ENCODE results near the gene AZI2.

DNA sequence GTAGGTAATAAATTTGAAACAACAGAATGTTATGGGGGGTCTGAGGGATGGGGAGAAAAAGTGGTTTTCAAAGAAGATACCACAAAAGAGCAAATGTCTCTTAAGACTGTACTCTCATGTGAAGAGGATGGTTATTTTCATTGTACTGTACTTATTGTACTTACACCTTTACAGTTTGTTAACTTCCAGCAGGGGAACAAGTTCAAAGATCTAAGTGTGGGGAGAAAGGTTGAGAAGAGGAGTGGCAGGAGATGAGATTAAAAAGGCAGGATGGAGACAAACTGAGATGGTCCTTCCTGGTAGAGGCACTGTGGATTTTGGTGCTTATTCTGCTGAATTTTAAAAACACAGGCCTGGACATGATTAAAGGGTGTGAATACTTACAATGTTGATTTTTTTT lies 5.5 kb downstream of the AZI2 start:
- TF ChIP-seq, protein P1, sequence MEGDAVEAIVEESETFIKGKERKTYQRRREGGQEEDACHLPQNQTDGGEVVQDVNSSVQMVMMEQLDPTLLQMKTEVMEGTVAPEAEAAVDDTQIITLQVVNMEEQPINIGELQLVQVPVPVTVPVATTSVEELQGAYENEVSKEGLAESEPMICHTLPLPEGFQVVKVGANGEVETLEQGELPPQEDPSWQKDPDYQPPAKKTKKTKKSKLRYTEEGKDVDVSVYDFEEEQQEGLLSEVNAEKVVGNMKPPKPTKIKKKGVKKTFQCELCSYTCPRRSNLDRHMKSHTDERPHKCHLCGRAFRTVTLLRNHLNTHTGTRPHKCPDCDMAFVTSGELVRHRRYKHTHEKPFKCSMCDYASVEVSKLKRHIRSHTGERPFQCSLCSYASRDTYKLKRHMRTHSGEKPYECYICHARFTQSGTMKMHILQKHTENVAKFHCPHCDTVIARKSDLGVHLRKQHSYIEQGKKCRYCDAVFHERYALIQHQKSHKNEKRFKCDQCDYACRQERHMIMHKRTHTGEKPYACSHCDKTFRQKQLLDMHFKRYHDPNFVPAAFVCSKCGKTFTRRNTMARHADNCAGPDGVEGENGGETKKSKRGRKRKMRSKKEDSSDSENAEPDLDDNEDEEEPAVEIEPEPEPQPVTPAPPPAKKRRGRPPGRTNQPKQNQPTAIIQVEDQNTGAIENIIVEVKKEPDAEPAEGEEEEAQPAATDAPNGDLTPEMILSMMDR (IDR thresholded peaks at IDR 0.05) = no peak
- no peak for TF ChIP-seq POLR2A (IDR thresholded peaks at IDR 0.05)

Data from esophagus squamous epithelium (tissue), 4 donors.